Skeletal muscle satellite cell (primary cell): ENCODE measurements around the gene SMIM20.

Experiments used
- H3K27me3 ChIP-seq: 2 replicates; pipeline ENCODE4 v1.7.0; 2013; ENCODE audit warnings: low read length; ENCODE audit not compliant: control insufficient read depth, insufficient read depth
- H3K36me3 ChIP-seq: 2 replicates; pipeline ENCODE4 v1.7.0; 2013; ENCODE audit warnings: mild to moderate bottlenecking, control low read depth, low read length; ENCODE audit not compliant: insufficient read depth
- H3K4me1 ChIP-seq: 2 replicates; pipeline ENCODE4 v1.7.0; 2013; ENCODE audit warnings: low read length; ENCODE audit not compliant: control insufficient read depth, insufficient read depth
- H3K4me2 ChIP-seq: 2 replicates; pipeline ENCODE4 v1.7.0; 2013; ENCODE audit warnings: mild to moderate bottlenecking, low read length
- H3K4me3 ChIP-seq: 2 replicates; pipeline ENCODE4 v1.7.0; 2013; ENCODE audit warnings: low read length
- H3K9ac ChIP-seq: 2 replicates; pipeline ENCODE4 v1.7.0; 2013; ENCODE audit warnings: mild to moderate bottlenecking, low read depth, low read length, moderate library complexity
- H3K9me3 ChIP-seq: replicated peaks from 2 replicates; pipeline ENCODE4 v1.7.0; 2013; ENCODE audit warnings: mild to moderate bottlenecking, control low read depth, low read length

SMIM20 gene

DNA sequence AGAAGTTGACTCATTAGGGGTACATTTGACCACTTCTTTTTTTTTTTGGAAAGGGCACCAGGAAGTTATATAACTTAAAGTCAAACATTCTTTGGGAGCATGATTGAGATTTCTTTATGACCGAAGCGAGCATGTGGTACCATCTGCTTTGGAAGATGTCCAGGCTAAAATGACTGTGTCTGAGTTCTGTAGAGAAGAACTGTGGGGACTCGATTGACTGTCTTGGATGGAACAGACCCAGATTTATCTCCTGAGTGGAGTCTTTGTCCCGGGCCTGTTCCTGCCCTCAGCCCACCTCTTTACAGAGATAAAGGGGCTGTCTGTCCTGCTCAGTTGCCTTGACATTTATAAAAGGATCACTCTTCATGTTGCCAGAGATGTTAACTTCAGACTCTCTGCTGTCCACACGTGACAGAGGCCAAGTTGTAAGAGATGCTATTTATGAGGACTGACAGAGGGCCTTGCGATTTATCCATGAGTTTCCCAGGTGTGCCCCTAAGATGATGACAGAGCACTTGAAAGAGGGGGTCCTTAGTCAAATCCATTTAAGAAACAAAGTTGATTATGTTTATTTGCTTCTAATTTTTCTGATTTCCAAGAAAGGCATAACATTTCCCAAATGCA lies 16.8 kb downstream of the SMIM20 start:
- H3K27me3 ChIP-seq: no peaks in the 10 kb centered on the region
- no peaks in the 10 kb centered on the region for H3K36me3 ChIP-seq
- peaks cover 15% of the 10 kb centered on the region for H3K4me1 ChIP-seq
- H3K4me2 ChIP-seq: no peak overlapping the region
- no peaks in the 10 kb centered on the region for H3K9me3 ChIP-seq
- H3K4me3 ChIP-seq: no peak overlapping the region
- H3K9ac ChIP-seq: no peak overlapping the region

DNA sequence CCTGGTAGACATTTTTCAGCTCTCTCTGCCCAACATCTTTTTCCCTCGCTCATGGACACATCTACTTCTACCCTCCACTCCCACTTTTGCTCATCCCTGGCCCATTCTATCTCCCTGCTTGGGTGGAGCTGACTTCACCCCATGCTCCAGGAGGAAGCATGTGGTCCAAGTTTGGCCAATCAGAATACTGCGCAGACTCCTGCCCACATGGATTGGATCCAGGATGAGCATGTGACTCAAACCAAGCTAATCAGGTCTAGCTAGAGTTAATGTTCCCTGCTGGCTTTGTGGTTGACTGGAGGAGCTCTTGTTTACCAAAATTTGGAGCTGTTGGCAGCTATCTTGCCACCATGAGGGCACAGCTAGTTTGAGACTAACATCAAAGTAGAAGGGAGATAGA lies 22.7 kb downstream of the SMIM20 start:
- Histone ChIP-seq H3K27me3 (peaks cover 5% of the 10 kb centered on the region), H3K9ac (no peak overlapping the region), H3K36me3 (no peaks in the 10 kb centered on the region), H3K4me2 (no peak overlapping the region), H3K4me1 (peaks cover 20% of the 10 kb centered on the region), H3K9me3 (no peaks in the 10 kb centered on the region), H3K4me3 (no peak overlapping the region)

DNA sequence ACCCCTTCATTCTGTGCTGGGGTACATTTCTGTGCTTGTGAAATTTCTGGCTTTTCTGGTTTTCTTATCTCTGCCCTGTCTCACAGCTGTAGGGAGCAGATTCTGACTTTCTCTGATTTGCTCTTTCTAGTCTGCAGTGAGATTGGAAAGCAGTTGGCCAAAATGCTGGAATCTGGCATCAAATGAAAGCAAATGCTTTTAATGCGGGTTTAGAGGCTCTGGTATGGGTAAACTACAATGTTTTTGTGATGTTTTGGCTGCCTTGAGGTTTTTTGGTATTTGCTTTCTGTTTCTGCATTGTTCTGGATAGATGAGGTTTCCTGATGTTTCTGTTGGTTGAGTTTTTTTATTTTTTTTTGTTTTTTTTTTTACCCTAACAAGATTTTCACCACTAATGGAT lies 23.8 kb downstream of the SMIM20 start:
- Histone ChIP-seq H3K4me3 (no peak overlapping the region), H3K27me3 (peaks cover 13% of the 10 kb centered on the region), H3K9ac (no peak overlapping the region), H3K9me3 (no peaks in the 10 kb centered on the region), H3K36me3 (no peaks in the 10 kb centered on the region), H3K4me1 (peaks cover 20% of the 10 kb centered on the region), H3K4me2 (peak overlapping the region; percentile 64)

DNA sequence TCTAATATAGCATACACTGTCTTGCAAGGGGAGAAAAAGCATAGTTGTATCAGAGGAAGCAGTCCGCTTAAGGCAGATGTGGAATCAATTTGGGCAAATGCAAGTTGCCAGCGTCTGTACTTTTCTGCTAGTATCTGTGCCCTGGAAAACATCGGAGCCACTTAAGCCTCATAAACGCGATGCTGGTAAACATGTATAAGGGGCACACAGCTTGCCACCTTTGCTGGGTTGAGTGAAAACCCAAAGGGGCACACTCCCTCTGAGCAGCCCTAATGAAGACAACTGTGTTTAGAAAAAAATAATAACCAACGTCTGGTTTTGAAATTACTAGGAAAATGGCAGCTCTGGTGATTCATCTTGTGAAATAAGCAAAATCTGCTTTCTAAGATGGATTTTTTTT lies 24.3 kb downstream of the SMIM20 start:
- H3K27me3 ChIP-seq: peaks cover 13% of the 10 kb centered on the region
- H3K4me1 ChIP-seq: peaks cover 20% of the 10 kb centered on the region
- peak overlapping the region; percentile 64 for H3K4me2 ChIP-seq
- H3K9me3 ChIP-seq: no peaks in the 10 kb centered on the region
- H3K9ac ChIP-seq: peak overlapping the region; percentile 12
- peak overlapping the region; percentile 41 for H3K4me3 ChIP-seq
- H3K36me3 ChIP-seq: no peaks in the 10 kb centered on the region

DNA sequence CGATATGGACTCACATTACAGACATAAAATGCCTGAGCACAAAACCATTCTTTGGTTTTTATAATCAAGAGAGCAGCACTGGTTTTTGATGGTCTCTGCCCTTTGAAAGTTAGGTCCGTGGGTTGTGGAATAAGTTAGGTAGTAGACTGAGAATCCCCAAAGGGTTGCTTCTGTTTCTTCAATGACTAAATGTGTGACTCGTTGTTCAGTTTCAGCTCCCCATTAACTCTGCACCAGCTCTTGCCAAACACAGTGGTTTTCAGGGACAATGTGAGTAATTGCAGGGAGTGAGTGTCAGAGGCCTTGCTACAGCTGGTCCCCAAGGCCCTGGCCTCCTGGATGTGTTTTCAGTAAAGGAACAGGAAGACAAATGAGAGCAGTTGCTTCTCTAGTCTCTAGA lies 24.8 kb downstream of the SMIM20 start:
- H3K4me2 ChIP-seq: peak overlapping the region; percentile 64
- peak overlapping the region; percentile 41 for H3K4me3 ChIP-seq
- H3K27me3 ChIP-seq: peaks cover 18% of the 10 kb centered on the region
- peaks cover 20% of the 10 kb centered on the region for H3K4me1 ChIP-seq
- H3K9me3 ChIP-seq: no peaks in the 10 kb centered on the region
- peak overlapping the region; percentile 12 for H3K9ac ChIP-seq
- no peaks in the 10 kb centered on the region for H3K36me3 ChIP-seq

DNA sequence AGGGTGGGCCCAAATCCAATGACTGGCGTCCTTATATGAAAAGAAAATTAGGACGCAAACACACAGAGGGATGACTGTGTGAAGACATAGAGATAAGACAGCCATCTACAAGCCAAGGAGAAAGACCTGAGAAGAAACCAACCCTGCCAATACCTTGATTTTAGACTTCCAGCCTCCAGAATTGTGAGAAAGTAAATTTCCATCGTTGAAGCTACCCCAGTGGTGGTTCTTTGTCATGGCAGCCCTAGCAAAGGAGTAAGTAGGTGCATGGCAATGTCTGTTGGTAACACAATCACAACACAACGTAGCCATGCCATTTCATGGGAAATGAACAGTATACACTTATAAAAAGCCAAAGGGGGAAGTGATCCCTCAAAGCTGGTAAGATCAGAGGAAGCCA lies 25.3 kb downstream of the SMIM20 start:
- Histone ChIP-seq H3K4me1 (peaks cover 20% of the 10 kb centered on the region), H3K4me2 (peak overlapping the region; percentile 13), H3K36me3 (no peaks in the 10 kb centered on the region), H3K9ac (no peak overlapping the region), H3K27me3 (peaks cover 18% of the 10 kb centered on the region), H3K9me3 (no peaks in the 10 kb centered on the region), H3K4me3 (no peak overlapping the region)

DNA sequence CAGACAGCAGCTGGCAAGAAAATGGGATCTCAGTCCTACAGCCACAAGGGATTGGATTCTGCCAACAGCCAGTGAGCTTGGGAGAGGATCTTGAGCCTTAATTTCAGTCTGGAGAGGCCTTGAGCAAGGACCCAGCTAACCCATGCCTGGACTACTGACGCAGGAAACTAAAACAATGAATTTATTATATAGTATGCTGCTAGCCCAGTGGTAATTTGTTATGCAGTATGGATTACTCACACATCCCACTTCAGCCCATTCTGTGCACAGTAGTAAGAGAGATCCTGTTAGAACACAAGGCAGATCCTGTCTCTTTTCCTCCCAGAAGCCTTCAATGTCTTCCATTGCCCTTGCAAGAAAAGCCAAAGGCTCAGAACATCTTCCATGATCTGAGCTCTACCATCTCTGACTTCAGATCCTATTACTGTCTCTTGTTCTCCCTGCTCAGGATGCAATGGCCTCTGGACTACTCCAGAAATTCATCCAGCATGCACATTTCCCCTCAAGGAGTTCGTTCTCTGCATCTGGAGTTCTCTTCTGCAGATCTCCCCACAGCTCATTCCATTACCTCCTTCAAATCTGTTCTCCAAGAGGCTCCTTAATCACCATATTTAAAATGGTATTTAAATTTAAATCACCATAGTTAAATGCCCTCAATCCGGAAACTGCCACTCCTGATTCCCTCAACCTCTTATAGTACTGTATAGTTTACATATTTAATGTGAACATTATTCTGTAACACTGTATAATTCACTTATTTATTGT lies 27.6 kb downstream of the SMIM20 start:
- H3K36me3 ChIP-seq: no peaks in the 10 kb centered on the region
- no peak overlapping the region for H3K4me2 ChIP-seq
- no peak overlapping the region for H3K4me3 ChIP-seq
- H3K4me1 ChIP-seq: peaks cover 20% of the 10 kb centered on the region
- H3K9ac ChIP-seq: no peak overlapping the region
- peaks cover 31% of the 10 kb centered on the region for H3K27me3 ChIP-seq
- H3K9me3 ChIP-seq: no peaks in the 10 kb centered on the region

DNA sequence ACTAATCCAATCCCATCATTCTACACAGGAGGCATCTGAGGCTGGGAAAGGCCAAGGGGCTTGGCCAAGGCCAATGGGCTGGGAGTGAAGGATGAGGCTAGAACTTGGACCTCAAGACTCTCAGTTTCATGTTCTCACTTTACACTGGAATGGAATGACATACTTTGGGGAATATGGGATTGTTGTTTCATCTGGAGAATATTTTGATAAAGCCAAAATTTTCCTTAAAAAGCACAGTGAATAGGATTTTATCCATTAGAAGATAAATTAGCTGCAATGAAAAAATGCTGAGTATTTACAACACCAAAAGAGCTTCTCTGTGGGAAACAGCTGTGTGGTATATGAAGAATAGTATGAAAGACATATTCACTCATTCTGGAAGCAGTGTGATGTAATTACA lies 29.3 kb downstream of the SMIM20 start:
- peaks cover 12% of the 10 kb centered on the region for H3K4me1 ChIP-seq
- H3K36me3 ChIP-seq: no peaks in the 10 kb centered on the region
- H3K27me3 ChIP-seq: peaks cover 31% of the 10 kb centered on the region
- H3K9ac ChIP-seq: no peak overlapping the region
- no peak overlapping the region for H3K4me2 ChIP-seq
- no peaks in the 10 kb centered on the region for H3K9me3 ChIP-seq
- H3K4me3 ChIP-seq: no peak overlapping the region

DNA sequence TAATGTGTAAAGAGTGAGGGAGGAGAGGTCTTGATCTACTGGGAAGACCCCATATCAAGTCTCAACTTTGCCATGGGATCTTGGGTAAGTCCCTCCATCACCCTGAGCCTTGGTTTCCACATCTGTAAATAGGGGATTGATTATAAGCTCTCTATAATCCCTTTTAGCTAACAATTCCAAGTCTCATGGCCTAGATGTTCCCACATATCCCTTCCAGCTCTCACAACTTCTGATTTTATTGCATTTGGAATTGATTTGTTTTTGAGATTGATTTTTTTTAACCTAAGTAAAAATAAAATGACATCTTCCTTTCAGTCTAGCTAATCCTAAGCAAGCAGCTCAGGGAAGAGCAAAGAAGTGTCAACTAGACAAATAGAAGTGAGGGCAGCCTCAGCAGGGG lies 29.8 kb downstream of the SMIM20 start:
- H3K36me3 ChIP-seq: no peaks in the 10 kb centered on the region
- H3K9ac ChIP-seq: no peak overlapping the region
- no peaks in the 10 kb centered on the region for H3K9me3 ChIP-seq
- peaks cover 36% of the 10 kb centered on the region for H3K27me3 ChIP-seq
- H3K4me1 ChIP-seq: peaks cover 7% of the 10 kb centered on the region
- H3K4me2 ChIP-seq: no peak overlapping the region
- no peak overlapping the region for H3K4me3 ChIP-seq

DNA sequence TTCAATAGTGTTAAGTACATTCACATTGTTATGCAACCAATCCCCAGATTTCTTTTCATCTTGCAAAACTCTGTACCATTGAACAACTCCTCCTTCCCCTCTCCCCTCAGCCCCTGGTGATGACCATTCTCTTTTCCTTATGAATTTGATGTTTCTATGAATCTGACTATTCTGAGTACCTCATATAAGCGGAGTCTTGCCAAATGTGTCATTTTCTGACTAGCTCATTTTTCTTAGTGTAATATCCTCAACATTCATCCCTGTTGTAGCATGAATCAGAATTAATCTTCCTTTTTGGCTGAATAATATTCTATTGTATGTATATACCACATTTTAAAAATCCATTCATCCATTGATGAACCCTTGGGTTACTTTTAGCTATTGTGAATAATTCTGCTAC lies 34.0 kb downstream of the SMIM20 start:
- Histone ChIP-seq H3K4me1 (no peaks in the 10 kb centered on the region), H3K27me3 (peaks cover 34% of the 10 kb centered on the region), H3K4me3 (no peak overlapping the region), H3K9me3 (no peaks in the 10 kb centered on the region), H3K9ac (no peak overlapping the region), H3K36me3 (no peaks in the 10 kb centered on the region), H3K4me2 (no peak overlapping the region)

DNA sequence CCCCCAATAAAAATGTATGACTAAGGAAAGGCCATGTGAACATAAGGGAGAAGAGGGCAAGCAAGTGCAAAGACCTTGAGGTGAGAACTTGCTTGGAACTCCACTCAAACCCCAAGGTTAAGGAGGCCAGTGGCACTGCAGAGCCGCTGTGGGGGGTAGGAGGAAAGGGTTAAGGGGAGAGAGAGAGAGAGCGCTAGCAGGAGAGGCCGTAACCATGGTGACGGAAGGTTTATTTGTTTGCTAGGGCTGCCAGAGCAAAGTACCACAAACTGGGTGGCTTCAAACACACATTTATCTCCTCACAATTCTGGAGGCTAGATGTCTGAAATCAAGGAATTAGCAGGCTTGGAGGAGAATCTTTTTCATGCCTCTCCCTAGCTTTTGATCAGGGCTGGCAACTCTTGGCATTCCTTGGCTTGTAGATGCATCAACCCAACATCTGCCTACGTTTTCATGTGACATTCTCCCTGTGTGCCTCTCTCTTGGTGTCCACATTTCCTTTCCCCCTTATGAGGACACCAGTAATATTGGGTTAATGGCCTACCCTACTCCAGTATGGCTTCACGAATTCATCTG lies 35.2 kb downstream of the SMIM20 start:
- H3K4me1 ChIP-seq: peaks cover 4% of the 10 kb centered on the region
- H3K4me2 ChIP-seq: no peak overlapping the region
- no peaks in the 10 kb centered on the region for H3K36me3 ChIP-seq
- no peak overlapping the region for H3K4me3 ChIP-seq
- H3K27me3 ChIP-seq: peaks cover 29% of the 10 kb centered on the region
- H3K9ac ChIP-seq: no peak overlapping the region
- H3K9me3 ChIP-seq: no peaks in the 10 kb centered on the region

DNA sequence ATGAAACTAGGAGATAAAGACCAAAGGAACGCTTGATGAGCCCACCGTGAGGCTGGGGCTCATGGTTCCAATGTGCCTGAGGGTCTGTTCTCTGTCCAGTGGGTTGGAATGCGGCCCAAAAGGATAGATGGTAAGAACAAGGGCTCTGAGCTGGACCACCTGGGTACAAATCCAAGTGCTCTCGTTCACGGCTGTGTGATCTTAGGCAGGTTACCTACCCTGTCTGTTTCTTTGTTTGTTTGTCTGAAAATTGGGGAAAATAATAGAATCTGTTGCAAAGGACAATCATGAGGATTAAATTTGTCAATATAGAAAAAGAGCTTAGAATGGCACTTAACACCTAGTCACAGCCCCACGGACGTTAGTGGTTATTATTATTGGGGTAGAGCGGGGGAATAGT lies 36.0 kb downstream of the SMIM20 start:
- Histone ChIP-seq H3K9me3 (no peaks in the 10 kb centered on the region), H3K4me2 (no peak overlapping the region), H3K4me1 (peaks cover 4% of the 10 kb centered on the region), H3K9ac (no peak overlapping the region), H3K27me3 (peaks cover 26% of the 10 kb centered on the region), H3K4me3 (no peak overlapping the region), H3K36me3 (no peaks in the 10 kb centered on the region)
